SK-N-SH treated with all-trans-retinoic acid at 6 μM for 48 hours (cell line): ENCODE measurements around the gene RTBDN.

Experiments used
- ATAC-seq: fragments of 200-7000 bp; cut with Tn5 transposase; 3 replicates; pipeline ENCODE4 v1.9.1; 2020; ENCODE audit warnings: mild to moderate bottlenecking, moderate library complexity
- ARNTL ChIP-seq: fragments of 450-650 bp; formaldehyde crosslinking; IDR thresholded peaks from 2 replicates; pipeline ENCODE4 v1.5.0; 2020; ENCODE audit warnings: low read depth, mild to moderate bottlenecking, moderate library complexity, borderline replicate concordance
- BACH2 ChIP-seq: fragments of 250-450 bp; sonication (Bioruptor Pico); IDR thresholded peaks from 2 replicates; pipeline ENCODE4 v1.9.0; 2021; ENCODE audit warnings: mild to moderate bottlenecking, borderline replicate concordance
- CREB5 ChIP-seq: fragments of 250-450 bp; sonication (Bioruptor Pico); IDR thresholded peaks from 2 replicates; pipeline ENCODE4 v1.5.1; 2020; ENCODE audit warnings: low read depth, mild to moderate bottlenecking, moderate library complexity
- CSDC2 ChIP-seq: fragments of 250-450 bp; sonication (Bioruptor Pico); IDR thresholded peaks from 2 replicates; pipeline ENCODE4 v1.5.0; 2020; ENCODE audit warnings: mild to moderate bottlenecking, moderate library complexity
- CSRNP3 ChIP-seq: fragments of 250-450 bp; sonication (Bioruptor Pico); IDR thresholded peaks from 2 replicates; pipeline ENCODE4 v1.5.1; 2021; ENCODE audit warnings: mild to moderate bottlenecking, moderate library complexity
- ESRRG ChIP-seq: fragments of 250-450 bp; sonication (Bioruptor Pico); IDR thresholded peaks from 2 replicates; pipeline ENCODE4 v1.6.1; 2021; ENCODE audit warnings: mild to moderate bottlenecking
- GLIS3 ChIP-seq: fragments of 250-450 bp; sonication (Bioruptor Pico); IDR thresholded peaks from 2 replicates; pipeline ENCODE4 v1.5.0; 2020; ENCODE audit warnings: mild to moderate bottlenecking, moderate library complexity
- ISL1 ChIP-seq: fragments of 250-450 bp; sonication (Bioruptor Pico); IDR thresholded peaks from 2 replicates; pipeline ENCODE4 v2.1.2; 2022; ENCODE audit warnings: mild to moderate bottlenecking, moderate library complexity
- OSR1 ChIP-seq: fragments of 250-450 bp; sonication (Bioruptor Pico); IDR thresholded peaks from 2 replicates; pipeline ENCODE4 v1.8.0; 2022; ENCODE audit warnings: moderate library complexity, mild to moderate bottlenecking, inconsistent platforms
- PATZ1 ChIP-seq: fragments of 250-450 bp; sonication (Bioruptor Pico); IDR thresholded peaks from 2 replicates; pipeline ENCODE4 v1.8.0; 2020; ENCODE audit warnings: mild to moderate bottlenecking, moderate library complexity, borderline replicate concordance
- POU6F1 ChIP-seq: fragments of 250-450 bp; sonication (Bioruptor Pico); IDR thresholded peaks from 2 replicates; pipeline ENCODE4 v1.8.0; 2021; ENCODE audit warnings: low read depth, mild to moderate bottlenecking, moderate library complexity, borderline replicate concordance
- PPARA ChIP-seq: fragments of 250-450 bp; sonication (Bioruptor Pico); IDR thresholded peaks from 2 replicates; pipeline ENCODE4 v1.5.0; 2020; ENCODE audit warnings: mild to moderate bottlenecking, borderline replicate concordance
- RARB ChIP-seq: fragments of 250-450 bp; sonication (Bioruptor Pico); IDR thresholded peaks from 2 replicates; pipeline ENCODE4 v1.8.0; 2021; ENCODE audit warnings: mild to moderate bottlenecking, moderate library complexity
- SNAI2 ChIP-seq: fragments of 250-450 bp; sonication (Bioruptor Pico); IDR thresholded peaks from 2 replicates; pipeline ENCODE4 v1.5.0; 2020; ENCODE audit warnings: mild to moderate bottlenecking, moderate library complexity
- TCF4 ChIP-seq: fragments of 250-450 bp; sonication (Bioruptor Pico); IDR thresholded peaks from 2 replicates; pipeline ENCODE4 v1.8.0; 2021; ENCODE audit warnings: mild to moderate bottlenecking, moderate library complexity, borderline replicate concordance
- TOX ChIP-seq: fragments of 250-450 bp; sonication (Bioruptor Pico); IDR thresholded peaks from 2 replicates; pipeline ENCODE4 v1.8.0; 2021; ENCODE audit warnings: mild to moderate bottlenecking, moderate library complexity, borderline replicate concordance
- TSHZ2 ChIP-seq: fragments of 250-450 bp; sonication (Bioruptor Pico); IDR thresholded peaks from 2 replicates; pipeline ENCODE4 v1.5.0; 2020; ENCODE audit warnings: mild to moderate bottlenecking, moderate library complexity
- ZC3H10 ChIP-seq: fragments of 250-450 bp; sonication (Bioruptor Pico); IDR thresholded peaks from 2 replicates; pipeline ENCODE4 v1.5.1; 2021; ENCODE audit warnings: mild to moderate bottlenecking, moderate library complexity
- ZFP3 ChIP-seq: fragments of 250-450 bp; sonication (Bioruptor Pico); IDR thresholded peaks from 2 replicates; pipeline ENCODE4 v1.5.0; 2020; ENCODE audit warnings: mild to moderate bottlenecking, moderate library complexity
- ZFP30 ChIP-seq: fragments of 450-650 bp; formaldehyde crosslinking; IDR thresholded peaks from 2 replicates; pipeline ENCODE4 v1.5.0; 2022; ENCODE audit warnings: mild to moderate bottlenecking, moderate library complexity
- ZNF565 ChIP-seq: fragments of 450-650 bp; formaldehyde crosslinking; conservative IDR thresholded peaks from 2 replicates; pipeline ENCODE4 v1.5.0; 2020; ENCODE audit warnings: low read depth, mild to moderate bottlenecking, moderate library complexity
- ZNF70 ChIP-seq: fragments of 450-650 bp; formaldehyde crosslinking; IDR thresholded peaks from 2 replicates; pipeline ENCODE4 v1.5.0; 2020; ENCODE audit warnings: mild to moderate bottlenecking, moderate library complexity
- ZNF8 ChIP-seq: fragments of 450-650 bp; formaldehyde crosslinking; IDR thresholded peaks from 2 replicates; pipeline ENCODE4 v1.5.0; 2020; ENCODE audit warnings: mild to moderate bottlenecking, moderate library complexity

Gene RTBDN

GRCh38 chr19:12794196-12794941, 40.0 kb downstream of the RTBDN start:
- TF ChIP-seq TOX (CRISPR knock-in tag) (0 out of 2 replicates have a peak, but pooled peaks have one; percentile 3), PPARA (CRISPR knock-in tag) (no peak), ARNTL (CRISPR knock-in tag) (no peak), RARB (CRISPR knock-in tag) (no peak), ZFP3 (CRISPR knock-in tag) (no peak), ISL1 (no peak), ZNF565 (CRISPR knock-in tag) (no peak), CREB5 (CRISPR knock-in tag) (peak; percentile 44), ZNF70 (no peak), CSDC2 (CRISPR knock-in tag) (no peak), CSRNP3 (no peak)
- no peak for ATAC-seq

- TF ChIP-seq GLIS3 (CRISPR knock-in tag) (peak; percentile 88; the same call in 1 of the 2 replicates), ESRRG (peak; percentile 94), TSHZ2 (CRISPR knock-in tag) (peak; percentile 54), ZNF565 (CRISPR knock-in tag) (peak; percentile 11; the same call in 1 of the 2 replicates), PATZ1 (peak; percentile 89), ZC3H10 (peak; percentile 92), TCF4 (0 out of 2 replicates have a peak, but pooled peaks have one; percentile 13), TOX (CRISPR knock-in tag) (peak; percentile 66), POU6F1 (CRISPR knock-in tag) (peak; percentile 69), SNAI2 (CRISPR knock-in tag) (peak; percentile 72; the same call in 1 of the 2 replicates), ZFP30 (CRISPR knock-in tag) (no peak), OSR1 (no peak), ZFP3 (CRISPR knock-in tag) (peak; percentile 68; the same call in 1 of the 2 replicates), RARB (CRISPR knock-in tag) (peak; percentile 82), CREB5 (CRISPR knock-in tag) (no peak), CSDC2 (CRISPR knock-in tag) (peak; percentile 83), ARNTL (CRISPR knock-in tag) (0 out of 2 replicates have a peak, but pooled peaks have one; percentile 6), ISL1 (no peak), CSRNP3 (peak; percentile 88; the same call in 1 of the 2 replicates), ZNF70 (no peak; the same call in none of the 2 replicates), BACH2 (CRISPR knock-in tag) (no peak), PPARA (CRISPR knock-in tag) (no peak), ZNF8 (CRISPR knock-in tag) (no peak)
- peak; percentile 41 for ATAC-seq
These were observed 40.8 kb downstream of the RTBDN start for GRCh38 chr19:12793290-12794195.
